ENCODE results near the gene DCDC2. TPM values are rescaled to one million over a fixed set of nuclear protein-coding genes. Genes with fewer than 3 reads are reported as not detected.

The DCDC2 gene
- total and polyA plus RNA-seq, 8 donors = 13.1 to 40.4 (median 21.1) TPM

DNA sequence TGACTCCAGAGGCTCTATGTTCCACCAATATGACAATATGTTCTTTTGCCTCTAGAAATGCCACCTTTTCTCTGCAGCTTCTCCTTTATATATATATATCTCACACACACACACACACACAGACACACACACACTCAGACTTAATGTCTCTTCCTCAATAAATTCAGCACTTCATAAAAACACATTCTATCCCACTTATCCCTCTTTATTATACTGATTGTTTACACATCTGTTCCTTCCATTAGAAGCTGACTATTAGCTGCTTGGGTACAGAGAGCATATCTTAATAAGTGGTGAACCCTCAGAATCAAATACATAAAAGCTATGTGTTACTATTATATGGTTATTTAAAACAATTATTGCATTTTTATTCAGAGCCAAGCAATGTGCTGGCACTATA lies 208.6 kb downstream of the DCDC2 start:
- no peak for DNase-seq
- FAIRE-seq = no peak
- TF ChIP-seq, protein P1, sequence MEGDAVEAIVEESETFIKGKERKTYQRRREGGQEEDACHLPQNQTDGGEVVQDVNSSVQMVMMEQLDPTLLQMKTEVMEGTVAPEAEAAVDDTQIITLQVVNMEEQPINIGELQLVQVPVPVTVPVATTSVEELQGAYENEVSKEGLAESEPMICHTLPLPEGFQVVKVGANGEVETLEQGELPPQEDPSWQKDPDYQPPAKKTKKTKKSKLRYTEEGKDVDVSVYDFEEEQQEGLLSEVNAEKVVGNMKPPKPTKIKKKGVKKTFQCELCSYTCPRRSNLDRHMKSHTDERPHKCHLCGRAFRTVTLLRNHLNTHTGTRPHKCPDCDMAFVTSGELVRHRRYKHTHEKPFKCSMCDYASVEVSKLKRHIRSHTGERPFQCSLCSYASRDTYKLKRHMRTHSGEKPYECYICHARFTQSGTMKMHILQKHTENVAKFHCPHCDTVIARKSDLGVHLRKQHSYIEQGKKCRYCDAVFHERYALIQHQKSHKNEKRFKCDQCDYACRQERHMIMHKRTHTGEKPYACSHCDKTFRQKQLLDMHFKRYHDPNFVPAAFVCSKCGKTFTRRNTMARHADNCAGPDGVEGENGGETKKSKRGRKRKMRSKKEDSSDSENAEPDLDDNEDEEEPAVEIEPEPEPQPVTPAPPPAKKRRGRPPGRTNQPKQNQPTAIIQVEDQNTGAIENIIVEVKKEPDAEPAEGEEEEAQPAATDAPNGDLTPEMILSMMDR (IDR thresholded peaks at IDR 0.05) = no peak
- Histone ChIP-seq H3K4me1 (no peaks in the 10 kb centered on the region), H3K27ac (no peak overlapping the region), H3K27me3 (no peaks in the 10 kb centered on the region), H3K4me3 (no peak overlapping the region), H3K9me3 (no peaks in the 10 kb centered on the region), H3K36me3 (no peaks in the 10 kb centered on the region)
- ATAC-seq = no peak
- intact Hi-C loops (cut with DNase I) = no loop called here

DNA sequence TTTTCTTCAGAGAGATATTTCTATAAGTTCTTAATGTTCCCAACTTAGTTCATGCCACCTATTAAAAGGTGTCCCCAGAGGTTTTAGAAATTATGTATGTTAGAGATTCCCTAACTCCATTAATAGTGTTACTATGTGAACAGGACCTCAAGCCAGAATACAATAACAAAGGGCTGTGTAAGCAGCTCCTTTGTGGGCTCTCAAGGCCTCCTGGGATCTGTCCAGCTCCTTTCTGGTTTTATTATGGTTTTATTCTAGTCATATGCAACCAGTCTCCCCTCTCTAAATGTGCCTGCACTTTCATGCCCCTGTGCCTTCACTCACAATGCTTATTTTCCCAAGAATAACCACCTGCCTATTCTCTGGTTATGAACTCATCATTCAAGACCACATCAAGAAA lies 209.2 kb downstream of the DCDC2 start:
- no peak for ATAC-seq
- H3K27ac ChIP-seq = no peak overlapping the region
- no peaks in the 10 kb centered on the region for H3K4me1 ChIP-seq
- H3K9me3 ChIP-seq = no peaks in the 10 kb centered on the region
- no peaks in the 10 kb centered on the region for H3K27me3 ChIP-seq
- no peak for DNase-seq
- H3K36me3 ChIP-seq = no peaks in the 10 kb centered on the region
- no peak overlapping the region for H3K4me3 ChIP-seq
- FAIRE-seq = no peak
- TF ChIP-seq, protein P1 (IDR thresholded peaks at IDR 0.05) = no peak
- intact Hi-C loops (cut with DNase I) = no loop called here

DNA sequence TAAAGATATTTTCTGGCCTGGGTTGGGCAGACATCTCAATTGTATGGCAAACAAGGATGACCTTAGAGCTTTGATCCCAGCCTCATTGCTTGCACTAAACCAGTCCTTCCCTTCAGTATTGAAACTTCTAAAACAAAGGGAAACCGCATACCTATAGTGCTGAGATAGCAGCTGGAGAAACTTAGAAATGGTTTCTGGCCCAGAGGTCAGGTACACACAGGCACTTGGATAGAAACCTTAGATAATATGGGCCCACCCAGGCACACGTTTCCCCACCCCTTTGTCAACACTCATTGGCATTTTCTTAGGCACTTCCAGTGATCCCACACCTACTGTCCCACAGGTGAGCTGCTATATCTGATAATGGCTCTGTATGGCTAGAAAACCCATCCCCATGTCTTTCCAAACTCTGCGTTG lies 209.7 kb downstream of the DCDC2 start:
- TF ChIP-seq, protein P1 (IDR thresholded peaks at IDR 0.05) = no peak
- 66 to 69% methylated on average over 3 of the region's 3 CpGs for WGBS, 2 donors

DNA sequence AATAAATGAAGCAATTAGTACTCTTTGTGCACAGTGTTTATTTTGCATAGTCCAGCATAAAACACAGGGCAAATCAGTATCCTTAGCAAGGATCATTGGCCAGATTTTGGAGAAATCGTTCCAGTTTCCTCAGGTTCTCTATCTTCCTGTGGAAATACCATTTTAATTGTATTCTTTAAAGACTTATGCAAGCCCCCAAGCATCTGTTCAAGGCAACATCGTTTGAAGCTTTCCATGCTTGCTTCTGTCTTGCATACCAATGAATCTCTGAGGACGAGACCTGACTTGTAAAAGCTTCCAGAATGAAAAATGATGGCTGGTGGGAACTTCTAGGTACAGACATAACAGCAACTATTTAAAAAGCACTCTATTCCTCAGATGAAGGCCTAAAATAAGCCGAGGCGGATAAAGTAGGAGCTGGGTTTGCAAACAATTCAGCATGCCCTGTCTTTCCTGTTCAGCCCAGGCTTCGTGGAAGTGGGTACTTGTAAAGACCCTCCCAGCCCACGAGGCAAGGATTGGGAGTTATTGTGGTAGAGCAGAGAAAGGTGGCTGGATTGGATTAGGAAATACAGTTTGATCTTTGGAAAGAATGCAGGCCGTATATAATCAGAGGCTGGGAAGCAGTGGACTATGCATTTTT lies 210.2 kb downstream of the DCDC2 start:
- intact Hi-C loops (cut with DNase I) = no loop called here
- TF ChIP-seq, protein P1 (IDR thresholded peaks at IDR 0.05) = no peak
- FAIRE-seq (no peak), DNase-seq (no peak), ATAC-seq (no peak)
- Histone ChIP-seq H3K4me3 (no peak overlapping the region), H3K4me1 (no peaks in the 10 kb centered on the region), H3K27me3 (no peaks in the 10 kb centered on the region), H3K9me3 (no peaks in the 10 kb centered on the region), H3K36me3 (no peaks in the 10 kb centered on the region), H3K27ac (no peak overlapping the region)
- WGBS, 2 donors = 46 to 58% methylated on average over 8 of the region's 8 CpGs

More for the DNA sequence above, 209.7 kb downstream of the DCDC2 start:
- Histone ChIP-seq H3K27me3 (no peaks in the 10 kb centered on the region), H3K27ac (no peak overlapping the region), H3K9me3 (no peaks in the 10 kb centered on the region), H3K36me3 (no peaks in the 10 kb centered on the region), H3K4me1 (no peaks in the 10 kb centered on the region), H3K4me3 (no peak overlapping the region)
- FAIRE-seq (no peak), DNase-seq (no peak), ATAC-seq (no peak)
- intact Hi-C loops (cut with DNase I) = no loop called here

DNA sequence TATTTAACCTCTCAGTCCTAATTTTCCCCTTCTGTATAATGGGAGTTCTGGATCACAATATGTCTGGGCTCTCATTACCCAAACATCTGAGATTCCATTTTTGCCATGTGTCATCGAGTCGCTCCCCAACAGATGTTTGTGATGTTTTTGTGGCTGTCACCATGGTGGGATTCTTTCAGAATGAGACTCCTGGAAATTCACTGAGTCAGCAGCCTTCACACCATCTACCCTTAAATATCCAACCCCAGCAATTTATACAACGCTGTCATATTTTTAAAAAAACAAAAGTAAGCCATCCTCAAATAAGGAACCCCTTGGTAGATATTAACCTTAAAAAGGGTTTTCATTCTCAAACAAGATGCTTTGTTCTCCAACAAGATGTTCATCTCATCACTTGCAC lies 211.0 kb downstream of the DCDC2 start:
- no peak for FAIRE-seq
- no peak for ATAC-seq
- H3K27ac ChIP-seq = no peak overlapping the region
- no peaks in the 10 kb centered on the region for H3K27me3 ChIP-seq
- H3K4me3 ChIP-seq = no peak overlapping the region
- no peaks in the 10 kb centered on the region for H3K36me3 ChIP-seq
- no peaks in the 10 kb centered on the region for H3K9me3 ChIP-seq
- H3K4me1 ChIP-seq = no peaks in the 10 kb centered on the region
- TF ChIP-seq, protein P1 (IDR thresholded peaks at IDR 0.05) = no peak
- no peak for DNase-seq
- WGBS, 2 donors = 82 to 86% methylated on average over 3 of the region's 3 CpGs
- intact Hi-C loops (cut with DNase I) = no loop called here

Data from pancreas (tissue), 10 donors.